Nephron progenitor cell (in vitro differentiated cells): ENCODE data around the gene SFMBT2.
"Not testable (repeated sequence)": the region's sequence is repeated elsewhere in the genome, so short reads cannot be mapped to it uniquely, and the experiment has no call there.

Experiments used
- DNase-seq: peaks from one replicate; pipeline ENCODE4 v3.0.0; 2021
- H3K27ac Mint-ChIP-seq: 2 replicates; pipeline ENCODE4 v1.8.0; 2021; ENCODE audit warnings: mild to moderate bottlenecking, moderate library complexity, mixed read lengths
- H3K27me3 Mint-ChIP-seq: 2 replicates; pipeline ENCODE4 v1.8.0; 2021; ENCODE audit warnings: mild to moderate bottlenecking, low read depth, mixed read lengths; ENCODE audit not compliant: poor library complexity
- H3K36me3 Mint-ChIP-seq: 2 replicates; pipeline ENCODE4 v1.8.0; 2021; ENCODE audit warnings: low read depth, mixed read lengths
- H3K4me1 Mint-ChIP-seq: 2 replicates; pipeline ENCODE4 v1.8.0; 2021; ENCODE audit warnings: mixed read lengths
- H3K4me3 Mint-ChIP-seq: 2 replicates; pipeline ENCODE4 v1.8.0; 2021; ENCODE audit warnings: mild to moderate bottlenecking, moderate library complexity, mixed read lengths
- H3K9me3 Mint-ChIP-seq: 2 replicates; pipeline ENCODE4 v1.8.0; 2021; ENCODE audit warnings: mild to moderate bottlenecking, moderate library complexity, mixed read lengths
- CTCF ChIP-seq: fragments of 200-600 bp; sonication (generic); IDR thresholded peaks from 2 replicates; pipeline ENCODE4 v1.5.0; 2021; ENCODE audit warnings: antibody characterized with exemption

Gene SFMBT2

GRCh38 chr10:7318836-7319235, 92.0 kb downstream of the SFMBT2 start:
- no peak overlapping the region for H3K4me3 Mint-ChIP-seq
- no peak for TF ChIP-seq CTCF
- DNase-seq: peak; percentile 20
- peaks cover 26% of the 10 kb centered on the region for H3K4me1 Mint-ChIP-seq
- no peaks in the 10 kb centered on the region for H3K27me3 Mint-ChIP-seq
- H3K9me3 Mint-ChIP-seq: peaks cover 18% of the 10 kb centered on the region
- peak overlapping the region; percentile 30 for H3K27ac Mint-ChIP-seq
- H3K36me3 Mint-ChIP-seq: peaks cover 27% of the 10 kb centered on the region

- Mint-ChIP-seq H3K27ac (peak overlapping the region; percentile 41), H3K36me3 (peaks cover 27% of the 10 kb centered on the region), H3K4me3 (no peak overlapping the region), H3K27me3 (no peaks in the 10 kb centered on the region), H3K4me1 (peaks cover 32% of the 10 kb centered on the region), H3K9me3 (peaks cover 17% of the 10 kb centered on the region)
- TF ChIP-seq CTCF: no peak
- DNase-seq: no peak
These were observed 92.9 kb downstream of the SFMBT2 start for GRCh38 chr10:7317786-7318446.

- H3K27ac Mint-ChIP-seq: no peak overlapping the region
- peaks cover 43% of the 10 kb centered on the region for H3K4me1 Mint-ChIP-seq
- DNase-seq: no peak
- H3K36me3 Mint-ChIP-seq: peaks cover 18% of the 10 kb centered on the region
- no peak for TF ChIP-seq CTCF
- H3K27me3 Mint-ChIP-seq: no peaks in the 10 kb centered on the region
- H3K4me3 Mint-ChIP-seq: no peak overlapping the region
- peaks cover 7% of the 10 kb centered on the region for H3K9me3 Mint-ChIP-seq
These were observed 94.0 kb downstream of the SFMBT2 start for GRCh38 chr10:7316839-7317238.

GRCh38 chr10:7315906-7316305, 94.9 kb downstream of the SFMBT2 start:
- Mint-ChIP-seq H3K9me3 (no peaks in the 10 kb centered on the region), H3K27me3 (no peaks in the 10 kb centered on the region), H3K4me1 (peaks cover 52% of the 10 kb centered on the region), H3K4me3 (no peak overlapping the region), H3K36me3 (peaks cover 12% of the 10 kb centered on the region), H3K27ac (no peak overlapping the region)
- DNase-seq: no peak
- no peak for TF ChIP-seq CTCF

GRCh38 chr10:7314170-7314569, 96.7 kb downstream of the SFMBT2 start:
- no peak for TF ChIP-seq CTCF
- Mint-ChIP-seq H3K27ac (peak overlapping the region; percentile 84), H3K9me3 (no peaks in the 10 kb centered on the region), H3K27me3 (no peaks in the 10 kb centered on the region), H3K4me1 (peaks cover 51% of the 10 kb centered on the region), H3K4me3 (no peak overlapping the region), H3K36me3 (peaks cover 7% of the 10 kb centered on the region)
- DNase-seq: no peak

GRCh38 chr10:7312488-7312857, 98.4 kb downstream of the SFMBT2 start:
- Mint-ChIP-seq H3K9me3 (peaks cover 15% of the 10 kb centered on the region), H3K27ac (peak overlapping the region; percentile 86), H3K4me1 (peaks cover 44% of the 10 kb centered on the region), H3K4me3 (no peak overlapping the region), H3K36me3 (peaks cover 22% of the 10 kb centered on the region), H3K27me3 (peaks cover 3% of the 10 kb centered on the region)
- TF ChIP-seq CTCF: no peak
- no peak for DNase-seq

- not testable (repeated sequence) for DNase-seq, H3K4me3 Mint-ChIP-seq, H3K27me3 Mint-ChIP-seq
- peaks cover 20% of the 10 kb centered on the region for H3K9me3 Mint-ChIP-seq
- H3K36me3 Mint-ChIP-seq: peaks cover 27% of the 10 kb centered on the region
- peak overlapping the region; percentile 86 for H3K27ac Mint-ChIP-seq
- peaks cover 48% of the 10 kb centered on the region for H3K4me1 Mint-ChIP-seq
These were observed 98.9 kb downstream of the SFMBT2 start for GRCh38 chr10:7311850-7312487.
